Activated naive CD4-positive, alpha-beta T cell treated with anti-CD3 and anti-CD28 coated beads, Interleukin-2, amount 50 U/mL, for 24 hours (primary cell): ENCODE results near the gene LCK.
"Not testable (repeated sequence)": the region's sequence is repeated elsewhere in the genome, so short reads cannot be mapped to it uniquely, and the experiment has no call there.

Experiments
- H3K27ac Mint-ChIP-seq: one replicate; pipeline ENCODE4 v1.8.0; 2021; ENCODE audit warnings: mild to moderate bottlenecking, mixed read lengths
- H3K27me3 Mint-ChIP-seq: one replicate; pipeline ENCODE4 v1.8.0; 2021; ENCODE audit warnings: mixed read lengths
- H3K36me3 Mint-ChIP-seq: one replicate; pipeline ENCODE4 v1.8.0; 2021; ENCODE audit warnings: mixed read lengths
- H3K4me1 Mint-ChIP-seq: one replicate; pipeline ENCODE4 v1.8.0; 2021; ENCODE audit warnings: mixed read lengths
- H3K4me3 Mint-ChIP-seq: one replicate; pipeline ENCODE4 v1.8.0; 2021; ENCODE audit warnings: mild to moderate bottlenecking, mixed read lengths
- H3K9me3 Mint-ChIP-seq: one replicate; pipeline ENCODE4 v1.8.0; 2021; ENCODE audit warnings: mixed read lengths

The LCK gene

DNA sequence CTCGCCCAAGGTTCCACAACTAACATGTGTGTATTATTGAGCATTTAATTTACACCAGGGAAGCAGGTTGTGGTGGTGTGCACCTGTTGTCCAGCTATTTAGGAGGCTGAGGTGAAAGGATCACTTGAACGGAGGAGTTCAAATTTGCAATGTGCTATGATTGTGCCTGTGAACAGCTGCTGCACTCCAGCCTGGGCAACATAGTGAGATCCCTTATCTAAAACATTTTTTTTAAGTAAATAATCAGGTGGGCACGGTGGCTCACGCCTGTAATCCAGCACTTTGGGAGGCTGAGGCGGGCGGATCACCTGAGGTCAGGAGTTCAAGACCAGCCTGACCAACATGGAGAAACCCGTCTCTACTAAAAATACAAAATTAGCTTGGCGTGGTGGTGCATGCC is 33.7 kb downstream of the LCK start:
- H3K4me3 Mint-ChIP-seq, H3K4me1 Mint-ChIP-seq, H3K27me3 Mint-ChIP-seq, H3K9me3 Mint-ChIP-seq: not testable (repeated sequence)
- Mint-ChIP-seq H3K36me3 (peaks cover 11% of the 10 kb centered on the region), H3K27ac (peak overlapping the region; percentile 55)

DNA sequence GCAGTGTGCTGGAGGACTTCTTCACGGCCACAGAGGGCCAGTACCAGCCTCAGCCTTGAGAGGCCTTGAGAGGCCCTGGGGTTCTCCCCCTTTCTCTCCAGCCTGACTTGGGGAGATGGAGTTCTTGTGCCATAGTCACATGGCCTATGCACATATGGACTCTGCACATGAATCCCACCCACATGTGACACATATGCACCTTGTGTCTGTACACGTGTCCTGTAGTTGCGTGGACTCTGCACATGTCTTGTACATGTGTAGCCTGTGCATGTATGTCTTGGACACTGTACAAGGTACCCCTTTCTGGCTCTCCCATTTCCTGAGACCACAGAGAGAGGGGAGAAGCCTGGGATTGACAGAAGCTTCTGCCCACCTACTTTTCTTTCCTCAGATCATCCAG is 34.6 kb downstream of the LCK start:
- H3K4me1 Mint-ChIP-seq = peaks cover 9% of the 10 kb centered on the region
- H3K27me3 Mint-ChIP-seq = no peaks in the 10 kb centered on the region
- peaks cover 11% of the 10 kb centered on the region for H3K36me3 Mint-ChIP-seq
- no peak overlapping the region for H3K4me3 Mint-ChIP-seq
- no peaks in the 10 kb centered on the region for H3K9me3 Mint-ChIP-seq
- peak overlapping the region; percentile 17 for H3K27ac Mint-ChIP-seq

DNA sequence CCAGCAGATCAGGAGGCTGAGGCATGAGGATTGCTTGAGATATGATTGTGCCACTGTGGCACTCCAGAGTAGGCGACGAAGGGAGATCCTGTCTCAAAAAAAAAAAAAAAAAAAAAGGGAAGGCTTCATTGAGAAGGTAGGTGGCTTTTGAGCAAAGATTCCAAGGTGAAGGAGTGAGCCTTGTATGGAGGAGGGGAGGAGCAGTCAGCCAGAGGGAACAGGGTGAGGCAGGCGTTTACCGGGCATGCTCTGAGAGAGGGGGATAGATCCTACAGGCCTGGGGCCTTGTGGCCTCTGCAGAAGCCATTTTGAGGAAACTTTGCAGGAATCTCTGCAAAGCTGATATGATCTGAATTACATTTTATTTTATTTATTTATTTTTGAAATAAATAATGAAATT is 35.7 kb downstream of the LCK start:
- Mint-ChIP-seq H3K36me3 (peaks cover 9% of the 10 kb centered on the region), H3K27me3 (no peaks in the 10 kb centered on the region), H3K9me3 (no peaks in the 10 kb centered on the region), H3K4me1 (peaks cover 14% of the 10 kb centered on the region), H3K4me3 (no peak overlapping the region), H3K27ac (peak overlapping the region; percentile 76)

DNA sequence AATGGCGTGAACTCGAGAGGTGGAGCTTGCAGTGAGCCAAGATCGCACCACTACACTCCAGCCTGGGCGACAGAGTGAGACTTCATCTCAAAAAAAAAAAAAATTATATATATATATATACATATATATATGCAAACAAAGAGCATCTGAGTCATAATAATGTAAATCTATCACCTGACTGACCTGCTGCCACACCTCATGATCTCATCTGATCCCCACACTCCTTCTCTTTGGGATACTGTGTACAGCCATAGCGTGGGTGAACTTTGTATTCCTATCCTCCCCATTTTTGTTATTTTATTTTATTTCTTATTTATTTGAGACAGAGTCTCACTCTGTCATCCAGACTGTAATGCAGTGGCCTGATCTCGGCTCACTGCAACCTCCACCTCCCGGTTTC is 38.2 kb downstream of the LCK start:
- H3K27me3 Mint-ChIP-seq = no peaks in the 10 kb centered on the region
- peaks cover 9% of the 10 kb centered on the region for H3K36me3 Mint-ChIP-seq
- H3K4me1 Mint-ChIP-seq = peaks cover 24% of the 10 kb centered on the region
- H3K4me3 Mint-ChIP-seq = no peak overlapping the region
- H3K9me3 Mint-ChIP-seq = no peaks in the 10 kb centered on the region
- H3K27ac Mint-ChIP-seq = peak overlapping the region; percentile 55

GRCh38 chr1:32291145-32291707 is 40.2 kb downstream of the LCK start:
- H3K4me1 Mint-ChIP-seq = peaks cover 41% of the 10 kb centered on the region
- peak overlapping the region; percentile 96 for H3K4me3 Mint-ChIP-seq
- H3K27me3 Mint-ChIP-seq = no peaks in the 10 kb centered on the region
- no peaks in the 10 kb centered on the region for H3K9me3 Mint-ChIP-seq
- peak overlapping the region; percentile 98 for H3K27ac Mint-ChIP-seq
- H3K36me3 Mint-ChIP-seq = peaks cover 5% of the 10 kb centered on the region

DNA sequence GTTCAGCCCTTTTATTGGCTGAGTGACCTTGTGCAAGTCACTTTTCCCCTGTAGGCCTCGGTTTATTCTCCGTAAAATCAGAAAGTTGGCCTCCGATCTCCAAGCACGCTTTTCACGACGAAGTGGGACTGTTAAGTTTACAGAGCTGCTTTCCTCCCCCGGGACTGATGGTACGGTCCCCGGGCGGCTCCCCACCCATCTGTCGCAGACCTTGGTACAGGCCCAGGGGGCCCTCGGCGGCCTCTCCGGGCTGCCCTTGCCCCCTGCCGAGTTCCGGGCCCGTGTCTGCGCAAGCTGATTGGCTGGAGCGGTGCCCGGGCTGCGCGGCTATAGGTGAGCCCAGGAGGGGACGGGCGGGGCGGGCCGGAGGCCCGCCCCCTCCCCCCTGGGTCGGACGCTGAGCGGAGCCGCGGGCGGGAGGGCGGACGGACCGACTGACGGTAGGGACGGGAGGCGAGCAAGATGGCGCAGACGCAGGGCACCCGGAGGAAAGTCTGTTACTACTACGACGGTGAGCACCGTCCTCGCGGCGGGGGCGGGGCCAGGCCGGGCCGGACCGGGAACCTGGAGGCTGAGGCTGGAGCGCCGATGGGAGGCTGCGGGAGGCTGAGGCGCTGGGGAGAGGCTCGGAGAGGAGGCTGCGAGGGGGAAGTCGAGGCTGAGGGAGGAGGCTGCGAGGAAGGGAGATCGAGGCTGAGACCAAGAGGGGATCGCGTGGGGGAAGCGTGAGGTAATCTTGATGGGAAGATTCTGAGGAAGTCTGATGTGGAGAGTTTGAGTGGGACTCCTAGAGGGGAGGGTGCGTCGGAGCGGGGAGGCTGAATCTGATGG is 40.9 kb downstream of the LCK start, which contains the start of gene HDAC1:
Gene HDAC1 (plus strand): TSS at position 376 of the 831 bp plus-strand sequence. CDS start 87 bp downstream, at position 463.
- H3K27me3 Mint-ChIP-seq = no peaks in the 10 kb centered on the region
- no peaks in the 10 kb centered on the region for H3K9me3 Mint-ChIP-seq
- H3K4me3 Mint-ChIP-seq = peak within 1 kb of the TSS; percentile 96
- peaks cover 48% of the 10 kb centered on the region for H3K4me1 Mint-ChIP-seq
- H3K27ac Mint-ChIP-seq = peak within 1 kb of the TSS; percentile 98
- peaks cover 7% of the 10 kb centered on the region for H3K36me3 Mint-ChIP-seq

DNA sequence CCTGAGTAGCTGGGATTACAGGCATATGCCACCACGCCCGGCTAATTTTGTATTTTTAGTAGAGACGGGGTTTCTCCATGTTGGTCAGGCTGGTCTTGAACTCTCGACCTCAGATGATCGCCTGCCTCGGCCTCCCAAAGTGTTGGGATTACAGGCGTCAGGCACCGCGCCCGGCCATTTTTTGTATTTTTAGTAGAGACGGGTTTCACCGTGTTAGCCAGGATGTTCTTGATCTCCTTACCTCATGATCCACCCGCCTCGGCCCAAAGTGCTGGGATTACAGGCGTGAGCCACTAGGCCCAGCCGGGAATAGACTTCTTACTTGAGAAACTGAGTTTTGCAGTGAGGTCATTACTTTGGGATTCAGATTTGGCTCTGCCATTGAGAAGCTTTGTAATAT is 47.1 kb downstream of the LCK start:
- Mint-ChIP-seq H3K4me1 (peaks cover 69% of the 10 kb centered on the region), H3K36me3 (peaks cover 13% of the 10 kb centered on the region)
- not testable (repeated sequence) for H3K4me3 Mint-ChIP-seq, H3K27ac Mint-ChIP-seq, H3K9me3 Mint-ChIP-seq, H3K27me3 Mint-ChIP-seq

DNA sequence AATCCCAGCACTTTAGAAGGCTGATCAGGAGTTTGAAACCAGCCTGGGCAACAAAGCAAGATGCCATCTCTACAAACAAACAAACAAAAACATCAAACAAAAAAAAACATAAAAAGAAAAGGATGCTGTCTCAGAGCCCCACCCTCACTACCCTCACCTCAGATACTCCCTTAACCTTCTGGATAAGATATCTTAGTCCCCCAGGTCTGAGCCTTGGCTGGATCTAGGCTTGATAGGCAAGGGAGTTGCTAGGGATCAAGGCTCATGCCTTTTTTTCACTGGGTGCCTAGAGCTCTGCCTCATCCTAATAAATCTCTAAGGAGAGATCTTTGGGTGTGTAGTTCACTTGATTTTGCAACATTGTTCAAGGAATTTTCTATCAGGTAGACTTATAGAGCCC is 48.3 kb downstream of the LCK start:
- peaks cover 75% of the 10 kb centered on the region for H3K4me1 Mint-ChIP-seq
- no peak overlapping the region for H3K4me3 Mint-ChIP-seq
- no peaks in the 10 kb centered on the region for H3K9me3 Mint-ChIP-seq
- H3K27ac Mint-ChIP-seq = peak overlapping the region; percentile 30
- no peaks in the 10 kb centered on the region for H3K27me3 Mint-ChIP-seq
- peaks cover 18% of the 10 kb centered on the region for H3K36me3 Mint-ChIP-seq

- H3K36me3 Mint-ChIP-seq = peaks cover 23% of the 10 kb centered on the region
- H3K9me3 Mint-ChIP-seq = no peaks in the 10 kb centered on the region
- H3K4me1 Mint-ChIP-seq = peaks cover 72% of the 10 kb centered on the region
- H3K27ac Mint-ChIP-seq = no peak overlapping the region
- no peaks in the 10 kb centered on the region for H3K27me3 Mint-ChIP-seq
- H3K4me3 Mint-ChIP-seq = no peak overlapping the region
Observed at GRCh38 chr1:32303358-32303757, 52.3 kb downstream of the LCK start.

- no peaks in the 10 kb centered on the region for H3K27me3 Mint-ChIP-seq
- peaks cover 23% of the 10 kb centered on the region for H3K36me3 Mint-ChIP-seq
- no peak overlapping the region for H3K4me3 Mint-ChIP-seq
- no peak overlapping the region for H3K27ac Mint-ChIP-seq
- peaks cover 76% of the 10 kb centered on the region for H3K4me1 Mint-ChIP-seq
- H3K9me3 Mint-ChIP-seq = no peaks in the 10 kb centered on the region
Observed at GRCh38 chr1:32303997-32304622, 53.0 kb downstream of the LCK start.

GRCh38 chr1:32305310-32305709 is 54.2 kb downstream of the LCK start:
- Mint-ChIP-seq H3K27me3 (no peaks in the 10 kb centered on the region), H3K4me3 (no peak overlapping the region), H3K9me3 (no peaks in the 10 kb centered on the region), H3K36me3 (peaks cover 23% of the 10 kb centered on the region), H3K4me1 (peaks cover 76% of the 10 kb centered on the region), H3K27ac (no peak overlapping the region)

- peak overlapping the region; percentile 89 for H3K27ac Mint-ChIP-seq
- peaks cover 22% of the 10 kb centered on the region for H3K36me3 Mint-ChIP-seq
- H3K9me3 Mint-ChIP-seq = no peaks in the 10 kb centered on the region
- peaks cover 78% of the 10 kb centered on the region for H3K4me1 Mint-ChIP-seq
- no peaks in the 10 kb centered on the region for H3K27me3 Mint-ChIP-seq
- peak overlapping the region; percentile 56 for H3K4me3 Mint-ChIP-seq
Observed at GRCh38 chr1:32307324-32307723, 56.3 kb downstream of the LCK start.

- Mint-ChIP-seq H3K27ac (peak overlapping the region; percentile 88), H3K4me3 (no peak overlapping the region), H3K27me3 (no peaks in the 10 kb centered on the region), H3K4me1 (peaks cover 80% of the 10 kb centered on the region), H3K9me3 (no peaks in the 10 kb centered on the region), H3K36me3 (peaks cover 17% of the 10 kb centered on the region)
Observed at GRCh38 chr1:32309960-32310359, 58.9 kb downstream of the LCK start.

GRCh38 chr1:32311709-32312393 is 60.8 kb downstream of the LCK start:
- no peaks in the 10 kb centered on the region for H3K27me3 Mint-ChIP-seq
- peaks cover 76% of the 10 kb centered on the region for H3K4me1 Mint-ChIP-seq
- peaks cover 14% of the 10 kb centered on the region for H3K36me3 Mint-ChIP-seq
- H3K9me3 Mint-ChIP-seq = no peaks in the 10 kb centered on the region
- H3K27ac Mint-ChIP-seq = peak overlapping the region; percentile 42
- no peak overlapping the region for H3K4me3 Mint-ChIP-seq

GRCh38 chr1:32316903-32317277 is 65.8 kb downstream of the LCK start:
- H3K9me3 Mint-ChIP-seq = no peaks in the 10 kb centered on the region
- peak overlapping the region; percentile 19 for H3K27ac Mint-ChIP-seq
- H3K27me3 Mint-ChIP-seq = no peaks in the 10 kb centered on the region
- peaks cover 40% of the 10 kb centered on the region for H3K4me1 Mint-ChIP-seq
- H3K36me3 Mint-ChIP-seq = peaks cover 5% of the 10 kb centered on the region
- H3K4me3 Mint-ChIP-seq = no peak overlapping the region
